ENCODE measurements around the gene GNE. TPM values are rescaled to one million over a fixed set of nuclear protein-coding genes. Genes with fewer than 3 reads are reported as not detected.

GNE gene
- total and polyA plus RNA-seq, 2 of the 8 experiments (the other 6 are each of a cell fraction or from before 2014, with no cell fraction given) = 5.1 to 11.1 TPM

- Histone ChIP-seq H2BK20ac (ENCODE audit: low read length) (no peak overlapping the region), H3K14ac (ENCODE audit: insufficient read length) (no peak overlapping the region), H2BK120ac (replicated peaks; ENCODE audit: low read depth, low read length) (no peak overlapping the region), H2BK5ac (ENCODE audit: low read depth, low read length) (no peak overlapping the region), H3K36me3 (ENCODE audit: control insufficient read depth in 2 of 4, insufficient read depth in 4 of 4, low read length in 3 of 4) (no peaks in the 10 kb centered on the region), H4K8ac (ENCODE audit: extremely low read depth, insufficient read depth, low read length) (no peak overlapping the region), H4K20me1 (replicated peaks in 1 of 2; ENCODE audit: control insufficient read depth in 1 of 2, insufficient read depth in 2 of 2, low read length in 2 of 2) (no peaks in the 10 kb centered on the region), H3K4me1 (replicated peaks in 1 of 4; ENCODE audit: control insufficient read depth in 3 of 4, insufficient read depth in 4 of 4, low read length in 3 of 4) (peaks cover 11 to 25% (median 17%) of the 10 kb centered on the region in 4 experiments), H3K79me1 (ENCODE audit: low read depth, low read length) (no peaks in the 10 kb centered on the region), H3K79me2 (ENCODE audit: control insufficient read depth in 1 of 2, insufficient read depth in 2 of 2, low read length in 2 of 2) (no peaks in the 10 kb centered on the region), H3K23me2 (ENCODE audit: low read depth, low read length) (peaks cover 2% of the 10 kb centered on the region; the same call in 1 of the 2 replicates), H3K4me3 (ENCODE audit: extremely low read depth in 1 of 4, insufficient read depth in 2 of 4, low read depth in 3 of 4, low read length in 4 of 4) (no peak overlapping the region), H4K5ac (ENCODE audit: insufficient read length, low read depth, low read length) (no peak overlapping the region), H3K18ac (ENCODE audit: extremely low read depth, low read length) (peak overlapping the region; percentile 60; the same call in 1 of the 2 replicates), H3K27ac (ENCODE audit: low read depth, low read length) (no peak overlapping the region), H3K23ac (ENCODE audit: insufficient read length) (no peak overlapping the region), H2AK5ac (ENCODE audit: low read depth, low read length) (no peak overlapping the region), H2BK15ac (ENCODE audit: low read length) (no peak overlapping the region), H3K56ac (replicated peaks; ENCODE audit: insufficient read length, low read depth, low read length) (no peak overlapping the region), H3K27me3 (replicated peaks in 1 of 4; ENCODE audit: control insufficient read depth in 3 of 4, extremely low read depth in 1 of 4, insufficient read depth in 3 of 4, low read length in 3 of 4) (no peaks in the 10 kb centered on the region), H3K4me2 (ENCODE audit: insufficient read depth in 1 of 2, low read depth in 2 of 2, low read length in 2 of 2) (peak overlapping the region in 1 of 2 experiments; percentile 23; a peak in 1 of 4 replicates), H2AFZ (ENCODE audit: low read length) (no peak overlapping the region), H4K91ac (replicated peaks; ENCODE audit: insufficient read length, low read length) (no peak overlapping the region), H2BK12ac (ENCODE audit: low read depth, low read length) (0 out of 2 replicates have a peak overlapping the region, but pooled peaks have one; percentile 75), H3K4ac (replicated peaks; ENCODE audit: insufficient read length, low read depth, low read length) (no peak overlapping the region), H3K9me3 (ENCODE audit: insufficient read depth in 2 of 2, low read depth in 1 of 2, low read length in 1 of 2) (no peaks in the 10 kb centered on the region), H3K9ac (replicated peaks in 1 of 4; ENCODE audit: extremely low read depth in 1 of 4, low read depth in 3 of 4, low read length in 3 of 4) (no peak overlapping the region)
- CTCF ChIA-PET (ENCODE audit: partially characterized antibody) = interaction anchor here (0.6 to 10.2 kb wide), 20 partner anchors 10 to 1129 kb away, joined by 3 to 153 read pairs (median 6); partner anchors contain the start of genes CLTA and GLIPR2
- WGBS, 2 experiments (ENCODE audit: extremely low coverage in 1 of 2, insufficient coverage in 1 of 2, insufficient read length in 1 of 2, insufficient replicate concordance in 2 of 2, low coverage in 1 of 2, low lambda C conversion rate in 2 of 2, missing lambda C conversion rate in 1 of 2) = 80% methylated on average over 11 of the region's 12 CpGs; no CpG with 5 or more reads in 1 of the 2 experiments
- DNase-seq (ENCODE audit: low read depth in 1 of 2, low spot score in 2 of 2) (no peak), FAIRE-seq (no peak)
- TF ChIP-seq MAX (IDR thresholded peaks at IDR 0.05) (no peak), CREB1 (IDR thresholded peaks at IDR 0.05) (no peak)
- POLR2A ChIA-PET (ENCODE audit: partially characterized antibody) = interaction anchor here (1.8 to 4.4 kb wide), 3 partner anchors 23 to 61 kb away, joined by 4 to 25 read pairs (median 19); partner anchors contain the start of gene CLTA
These were observed 92.5 kb downstream of the GNE start for GRCh38 chr9:36165826-36166167.

Data from H1 (cell line).